ENCODE measurements around the gene MFAP2.

The MFAP2 gene

GRCh38 chr1:16980473-16981268 is at the start of gene MFAP2:
MFAP2 (minus strand) TSS chr1:16980620; CDS start chr1:16978273, 2,347 bp downstream.
- DNase-seq, result no peak

- DNase-seq, result no peak
Measured at GRCh38 chr1:17030206-17030605, 49.8 kb upstream of the MFAP2 start.

- DNase-seq, result no peak
Measured at GRCh38 chr1:17028662-17029188, 48.3 kb upstream of the MFAP2 start.

GRCh38 chr1:17027900-17028299 is 47.5 kb upstream of the MFAP2 start:
- no peak for DNase-seq

- DNase-seq, result no peak
Measured at GRCh38 chr1:17027403-17027802, 47.0 kb upstream of the MFAP2 start.

- no peak for DNase-seq
Measured at GRCh38 chr1:17024721-17025120, 44.3 kb upstream of the MFAP2 start.

GRCh38 chr1:17023573-17023972 is 43.2 kb upstream of the MFAP2 start:
- no peak for DNase-seq

GRCh38 chr1:17023102-17023501 is 42.7 kb upstream of the MFAP2 start:
- DNase-seq, result no peak

GRCh38 chr1:17021896-17022295 is 41.5 kb upstream of the MFAP2 start:
- DNase-seq, result no peak

GRCh38 chr1:17020502-17020901 is 40.1 kb upstream of the MFAP2 start:
- no peak for DNase-seq

GRCh38 chr1:17018849-17019248 is 38.4 kb upstream of the MFAP2 start:
- DNase-seq, result no peak

GRCh38 chr1:17017435-17017834 is 37.0 kb upstream of the MFAP2 start:
- no peak for DNase-seq

GRCh38 chr1:17016317-17016661 is 35.9 kb upstream of the MFAP2 start:
- DNase-seq, result no peak

- no peak for DNase-seq
Measured at GRCh38 chr1:17014671-17015567, 34.5 kb upstream of the MFAP2 start.

GRCh38 chr1:17013491-17014320 is 33.3 kb upstream of the MFAP2 start:
- DNase-seq, result no peak

- no peak for DNase-seq
Measured at GRCh38 chr1:17012775-17013490, 32.5 kb upstream of the MFAP2 start.

- peak; percentile 84 for DNase-seq
Measured at GRCh38 chr1:17011439-17012307, 31.3 kb upstream of the MFAP2 start, which contains the start of gene ATP13A2. ATP13A2 (minus strand) TSS chr1:17011928; CDS start chr1:17011738, 190 bp downstream.

- DNase-seq, result peak; percentile 27
Measured at GRCh38 chr1:17011092-17011438, 30.6 kb upstream of the MFAP2 start.

GRCh38 chr1:17009706-17010105 is 29.3 kb upstream of the MFAP2 start:
- DNase-seq, result no peak

- DNase-seq, result no peak
Measured at GRCh38 chr1:17008208-17008855, 27.9 kb upstream of the MFAP2 start.

- DNase-seq, result no peak
Measured at GRCh38 chr1:17007121-17007520, 26.7 kb upstream of the MFAP2 start.

Measured in stimulated activated CD8-positive, alpha-beta memory T cell treated with anti-CD3 and anti-CD28 coated beads, Interleukin-4, amount 100 ng/mL, for 48 hours (primary cell).